OCI-LY3 (cell line): ENCODE measurements around the gene DENND4A.

Source experiments
- H2AFZ ChIP-seq: fragments of 200-600, 300-600 bp; shearing (Covaris generic); 2 replicates; pipeline ENCODE4 v1.6.0; 2014; ENCODE audit warnings: antibody characterized with exemption, low read depth, low read length
- H3K27ac ChIP-seq: fragments of 200-600, 300-600 bp; sonication (generic); 2 replicates; pipeline ENCODE4 v1.5.1; 2014; ENCODE audit warnings: mild to moderate bottlenecking, low read length, moderate library complexity, mixed read lengths
- H3K27me3 ChIP-seq: fragments of 200-600, 300-600 bp; sonication (generic); 2 replicates; pipeline ENCODE4 v1.6.1; 2014; ENCODE audit warnings: low read depth, low read length, mixed read lengths
- H3K36me3 ChIP-seq: fragments of 200-600, 300-600 bp; sonication (generic); replicated peaks from 2 replicates; pipeline ENCODE3; 2014; ENCODE audit warnings: low read depth, low read length, mixed read lengths
- H3K4me1 ChIP-seq: fragments of 300-600, 200-600 bp; sonication (generic); 2 replicates; pipeline ENCODE4 v1.6.1; 2014; ENCODE audit warnings: low read length, mixed read lengths
- H3K4me2 ChIP-seq: fragments of 200-600, 300-600 bp; sonication (generic); 2 replicates; pipeline ENCODE4 v1.6.1; 2014; ENCODE audit warnings: low read length, mixed read lengths
- H3K4me3 ChIP-seq: fragments of 300-600, 200-600 bp; sonication (generic); 2 replicates; pipeline ENCODE4 v1.5.1; 2014; ENCODE audit warnings: antibody characterized with exemption, mild to moderate bottlenecking, low read length, moderate library complexity
- H3K79me2 ChIP-seq: fragments of 300-600, 200-600 bp; shearing (Covaris generic); 2 replicates; pipeline ENCODE4 v1.6.1; 2014; ENCODE audit warnings: mild to moderate bottlenecking, low read length, mixed read lengths
- H3K9ac ChIP-seq: fragments of 300-600, 200-600 bp; shearing (Covaris generic); 2 replicates; pipeline ENCODE4 v1.6.0; 2014; ENCODE audit warnings: mild to moderate bottlenecking, low read length, moderate library complexity
- H3K9me3 ChIP-seq: fragments of 200-600, 300-600 bp; shearing (Covaris generic); 2 replicates; pipeline ENCODE4 v1.6.1; 2014; ENCODE audit warnings: low read length, mixed read lengths; ENCODE audit not compliant: insufficient read depth
- H4K20me1 ChIP-seq: fragments of 200-600, 300-600 bp; sonication (generic); 2 replicates; pipeline ENCODE4 v1.6.1; 2016; ENCODE audit warnings: low read length, mixed read lengths; ENCODE audit not compliant: insufficient read depth
- CTCF ChIP-seq: fragments of 200-600, 300-600 bp; sonication (generic); IDR thresholded peaks from 2 replicates; pipeline ENCODE4 v1.5.1; 2014; ENCODE audit warnings: antibody characterized with exemption, low read length, low read depth
- EZH2phosphoT487 ChIP-seq: fragments of 200-600 bp; shearing (Covaris generic); IDR thresholded peaks from 2 replicates; pipeline ENCODE4 v1.6.1; 2018; ENCODE audit warnings: antibody characterized with exemption, mixed run types, low read depth

DENND4A gene

DNA sequence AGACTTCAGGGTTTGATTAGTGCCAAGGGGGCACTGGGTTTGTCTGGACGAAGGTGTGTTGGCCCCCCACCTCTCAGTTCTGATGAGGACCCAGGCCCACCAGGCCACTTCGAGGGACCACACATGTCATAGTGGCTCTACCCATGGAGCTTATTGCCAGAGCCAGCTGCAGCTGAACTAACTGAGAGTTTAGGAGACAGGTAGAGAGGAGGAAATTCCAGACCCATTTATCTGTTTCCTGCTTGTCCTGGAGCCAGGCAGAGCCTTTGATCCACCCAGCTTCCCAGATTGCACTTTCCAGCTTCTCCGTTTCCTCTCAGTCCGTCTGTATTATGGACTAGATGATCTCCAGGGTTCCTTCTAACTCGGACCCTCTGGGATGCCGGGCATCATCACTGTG, 149.5 kb downstream of the DENND4A start:
- TF ChIP-seq EZH2phosphoT487 (no peak), CTCF (no peak)
- H3K4me2 ChIP-seq, result no peak overlapping the region
- no peak overlapping the region for H3K27ac ChIP-seq
- H3K9ac ChIP-seq, result no peak overlapping the region
- H3K9me3 ChIP-seq, result no peaks in the 10 kb centered on the region
- no peak overlapping the region for H2AFZ ChIP-seq
- no peak overlapping the region for H3K4me3 ChIP-seq
- peaks cover 26% of the 10 kb centered on the region for H3K27me3 ChIP-seq
- H3K36me3 ChIP-seq, result no peaks in the 10 kb centered on the region
- peaks cover 13% of the 10 kb centered on the region for H4K20me1 ChIP-seq
- 0 out of 2 replicates have a peak, but pooled peaks cover 6% of the 10 kb centered on the region for H3K4me1 ChIP-seq
- no peaks in the 10 kb centered on the region for H3K79me2 ChIP-seq

GRCh38 chr15:65641768-65642475, 150.2 kb downstream of the DENND4A start:
- H3K79me2 ChIP-seq, result no peaks in the 10 kb centered on the region
- no peak overlapping the region for H3K4me3 ChIP-seq
- peaks cover 31% of the 10 kb centered on the region for H3K27me3 ChIP-seq
- no peak for TF ChIP-seq CTCF
- no peak for TF ChIP-seq EZH2phosphoT487
- 0 out of 2 replicates have a peak, but pooled peaks cover 6% of the 10 kb centered on the region for H3K4me1 ChIP-seq
- no peak overlapping the region for H2AFZ ChIP-seq
- H4K20me1 ChIP-seq, result peaks cover 13% of the 10 kb centered on the region
- no peak overlapping the region for H3K27ac ChIP-seq
- no peaks in the 10 kb centered on the region for H3K36me3 ChIP-seq
- H3K9me3 ChIP-seq, result no peaks in the 10 kb centered on the region
- no peak overlapping the region for H3K9ac ChIP-seq
- H3K4me2 ChIP-seq, result no peak overlapping the region

DNA sequence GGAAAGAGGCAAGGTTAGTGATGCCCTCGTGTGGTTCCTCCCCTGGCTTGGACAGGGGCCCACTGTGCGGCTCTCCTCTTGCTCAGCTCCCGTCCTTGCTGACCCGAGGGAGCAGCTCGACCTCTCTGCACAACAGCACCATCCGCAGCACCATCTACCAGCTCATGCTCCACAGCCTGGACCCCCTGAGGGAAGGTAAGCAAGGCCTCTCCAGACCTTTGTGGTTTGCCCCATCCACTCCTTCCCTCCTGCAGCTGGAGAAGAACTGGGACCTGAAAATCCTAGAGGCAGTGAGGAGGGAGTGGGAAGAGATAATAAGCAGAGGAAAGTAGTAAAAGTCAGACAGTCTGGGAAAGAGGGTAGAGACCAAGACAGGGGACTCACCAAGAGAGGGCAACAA, 152.6 kb downstream of the DENND4A start:
- no peak overlapping the region for H3K4me3 ChIP-seq
- no peaks in the 10 kb centered on the region for H3K36me3 ChIP-seq
- TF ChIP-seq CTCF, result peak; percentile 8; the same call in 1 of the 2 replicates
- no peak for TF ChIP-seq EZH2phosphoT487
- H3K9me3 ChIP-seq, result no peaks in the 10 kb centered on the region
- no peak overlapping the region for H2AFZ ChIP-seq
- peaks cover 50% of the 10 kb centered on the region for H3K27me3 ChIP-seq
- no peak overlapping the region for H3K27ac ChIP-seq
- peaks cover 25% of the 10 kb centered on the region for H4K20me1 ChIP-seq
- H3K9ac ChIP-seq, result no peak overlapping the region
- H3K79me2 ChIP-seq, result no peaks in the 10 kb centered on the region
- 0 out of 2 replicates have a peak, but pooled peaks cover 6% of the 10 kb centered on the region for H3K4me1 ChIP-seq
- no peak overlapping the region for H3K4me2 ChIP-seq

GRCh38 chr15:65638681-65639089, 153.4 kb downstream of the DENND4A start:
- Histone ChIP-seq H3K4me1 (0 out of 2 replicates have a peak, but pooled peaks cover 6% of the 10 kb centered on the region), H2AFZ (no peak overlapping the region), H3K27ac (no peak overlapping the region), H3K9me3 (no peaks in the 10 kb centered on the region), H3K36me3 (no peaks in the 10 kb centered on the region), H3K79me2 (no peaks in the 10 kb centered on the region), H3K4me2 (peak overlapping the region; percentile 10; the same call in 1 of the 2 replicates), H3K4me3 (no peak overlapping the region), H3K9ac (no peak overlapping the region), H4K20me1 (peaks cover 33% of the 10 kb centered on the region), H3K27me3 (peaks cover 58% of the 10 kb centered on the region)
- peak; percentile 98 for TF ChIP-seq CTCF
- TF ChIP-seq EZH2phosphoT487, result no peak; the same call in 1 of the 2 replicates
